Ectodermal cell (in vitro differentiated cells): ENCODE measurements around the gene FZD2. TPM values are rescaled to one million over a fixed set of nuclear protein-coding genes. Genes with fewer than 3 reads are reported as not detected.
"Not testable (repeated sequence)": the region's sequence is repeated elsewhere in the genome, so short reads cannot be mapped to it uniquely, and the experiment has no call there.

Source experiments
- H3K27ac ChIP-seq: 2 replicates; pipeline ENCODE4 v1.7.0; 2013; ENCODE audit warnings: mild to moderate bottlenecking, low read depth, low read length; ENCODE audit not compliant: insufficient read depth, poor library complexity, severe bottlenecking
- H3K27me3 ChIP-seq: 2 replicates; pipeline ENCODE4 v1.7.0; 2013; ENCODE audit warnings: mild to moderate bottlenecking, low read length; ENCODE audit not compliant: insufficient read depth, control insufficient read depth, poor library complexity, severe bottlenecking
- H3K36me3 ChIP-seq: one replicate; pipeline ENCODE4 v1.7.0; 2013; ENCODE audit warnings: low read length; ENCODE audit not compliant: control insufficient read depth, insufficient read depth
- H3K4me1 ChIP-seq: one replicate; pipeline ENCODE4 v1.7.0; 2013; ENCODE audit warnings: low read length; ENCODE audit not compliant: control insufficient read depth, insufficient read depth
- H3K4me3 ChIP-seq: 2 replicates; pipeline ENCODE4 v1.7.0; 2013; ENCODE audit warnings: low read depth, low read length, control low read depth; ENCODE audit not compliant: insufficient read depth
- H3K9me3 ChIP-seq: 2 replicates; pipeline ENCODE4 v1.7.0; 2013; ENCODE audit warnings: mild to moderate bottlenecking, low read length, moderate library complexity; ENCODE audit not compliant: control insufficient read depth
- WGBS, 2 experiments: methylation state at CpG; one replicate each; pipeline ENCODE4 v1.1.7; 2013; ENCODE audit warnings: missing lambda C conversion rate in 2 of 2; 5-methylcytosine and 5-hydroxymethylcytosine counted together
- polyA plus RNA-seq, 4 experiments: library from polyadenylated mRNA; stranded (reverse); fragments of 50-300 nt; gene quantifications; one replicate each; pipeline ENCODE4 v1.2.3, GENCODE V29; 2013

FZD2 gene
- polyA plus RNA-seq (2013, experiment 1 of 4): 101 TPM
- polyA plus RNA-seq (2013, experiment 2 of 4): 101 TPM
- polyA plus RNA-seq (2013, experiment 3 of 4): 90.1 TPM
- polyA plus RNA-seq (2013, experiment 4 of 4): 92.5 TPM

- peaks cover 15% of the 10 kb centered on the region for H3K4me1 ChIP-seq
- whole genome bisulfite sequencing, 2 experiments: 1% methylated on average over 49 of the region's 49 CpGs
- H3K36me3 ChIP-seq: no peaks in the 10 kb centered on the region
- H3K27ac ChIP-seq: peak within 1 kb of the TSS; percentile 99
- H3K4me3 ChIP-seq: peak within 1 kb of the TSS; percentile 78
- H3K27me3 ChIP-seq: no peaks in the 10 kb centered on the region
- H3K9me3 ChIP-seq: no peaks in the 10 kb centered on the region
Observed at GRCh38 chr17:44556832-44557606, at the start of gene FZD2. Gene FZD2, plus strand, starts transcription at chr17:44557484. Its CDS starts 205 bp downstream, at chr17:44557689.

- Histone ChIP-seq H3K27ac (peak overlapping the region; percentile 77), H3K4me3 (peak overlapping the region; percentile 10)
- H3K9me3 ChIP-seq, H3K4me1 ChIP-seq, H3K36me3 ChIP-seq, H3K27me3 ChIP-seq: not testable (repeated sequence)
- 23 to 26% methylated on average over 14 of the region's 14 CpGs for WGBS, 2 experiments
Observed at GRCh38 chr17:44511241-44512134, 45.8 kb upstream of the FZD2 start.

- Histone ChIP-seq H3K27me3 (no peaks in the 10 kb centered on the region), H3K9me3 (no peaks in the 10 kb centered on the region), H3K4me1 (no peaks in the 10 kb centered on the region), H3K36me3 (no peaks in the 10 kb centered on the region), H3K4me3 (no peak overlapping the region), H3K27ac (no peak overlapping the region)
- WGBS, 2 experiments: 79 to 89% methylated on average over 3 of the region's 3 CpGs
Observed at GRCh38 chr17:44518032-44518431, 39.3 kb upstream of the FZD2 start.

GRCh38 chr17:44522883-44523671, 34.2 kb upstream of the FZD2 start:
- Histone ChIP-seq H3K27me3 (no peaks in the 10 kb centered on the region), H3K27ac (no peak overlapping the region), H3K4me3 (no peak overlapping the region), H3K4me1 (no peaks in the 10 kb centered on the region), H3K9me3 (no peaks in the 10 kb centered on the region), H3K36me3 (no peaks in the 10 kb centered on the region)
- 79 to 80% methylated on average over 14 of the region's 14 CpGs for WGBS, 2 experiments

- no peaks in the 10 kb centered on the region for H3K4me1 ChIP-seq
- no peaks in the 10 kb centered on the region for H3K9me3 ChIP-seq
- H3K36me3 ChIP-seq: no peaks in the 10 kb centered on the region
- no peaks in the 10 kb centered on the region for H3K27me3 ChIP-seq
- H3K27ac ChIP-seq: no peak overlapping the region
- WGBS, 2 experiments: 81 to 88% methylated on average over 3 of the region's 3 CpGs
- no peak overlapping the region for H3K4me3 ChIP-seq
Observed at GRCh38 chr17:44523672-44523972, 33.7 kb upstream of the FZD2 start.

GRCh38 chr17:44527102-44527501, 30.2 kb upstream of the FZD2 start:
- H3K27ac ChIP-seq: no peak overlapping the region
- no peaks in the 10 kb centered on the region for H3K9me3 ChIP-seq
- no peaks in the 10 kb centered on the region for H3K36me3 ChIP-seq
- H3K4me1 ChIP-seq: no peaks in the 10 kb centered on the region
- H3K27me3 ChIP-seq: no peaks in the 10 kb centered on the region
- no peak overlapping the region for H3K4me3 ChIP-seq
- WGBS, 2 experiments: 88 to 100% methylated on average over 1 of the region's 1 CpG

GRCh38 chr17:44527954-44528353, 29.3 kb upstream of the FZD2 start:
- Histone ChIP-seq H3K27ac (no peak overlapping the region), H3K4me3 (no peak overlapping the region), H3K36me3 (no peaks in the 10 kb centered on the region), H3K27me3 (no peaks in the 10 kb centered on the region), H3K4me1 (no peaks in the 10 kb centered on the region), H3K9me3 (no peaks in the 10 kb centered on the region)
- 94 to 97% methylated on average over 28 of the region's 28 CpGs for WGBS, 2 experiments

GRCh38 chr17:44529864-44530263, 27.4 kb upstream of the FZD2 start:
- Histone ChIP-seq H3K27ac (no peak overlapping the region), H3K9me3 (no peaks in the 10 kb centered on the region), H3K36me3 (no peaks in the 10 kb centered on the region), H3K4me3 (no peak overlapping the region), H3K27me3 (no peaks in the 10 kb centered on the region), H3K4me1 (peaks cover 5% of the 10 kb centered on the region)
- WGBS, 2 experiments: 79 to 82% methylated on average over 3 of the region's 3 CpGs

GRCh38 chr17:44530896-44531418, 26.3 kb upstream of the FZD2 start:
- Histone ChIP-seq H3K4me1 (peaks cover 5% of the 10 kb centered on the region), H3K4me3 (no peak overlapping the region), H3K36me3 (no peaks in the 10 kb centered on the region), H3K27me3 (no peaks in the 10 kb centered on the region), H3K27ac (no peak overlapping the region), H3K9me3 (no peaks in the 10 kb centered on the region)
- WGBS, 2 experiments: 85 to 90% methylated on average over 7 of the region's 7 CpGs
